Breast epithelium (tissue), 3 donors: Measurements from ENCODE around the gene MGST1.

ENCODE experiments used
- CTCF ChIP-seq, 3 donors: fragments of 450-650 bp; IDR thresholded peaks; one replicate each; pipeline ENCODE4 v1.5.1; 2016 to 2017; ENCODE audit warnings: antibody characterized with exemption in 3 of 3, mild to moderate bottlenecking in 3 of 3, moderate library complexity in 3 of 3
- POLR2A ChIP-seq: fragments of 450-650 bp; IDR thresholded peaks from one replicate; pipeline ENCODE4 v1.6.1; 2016; ENCODE audit warnings: antibody characterized with exemption, mild to moderate bottlenecking, moderate library complexity

- TF ChIP-seq CTCF (IDR thresholded peaks at IDR 0.05) (no peak), POLR2A (no peak)
Observed at GRCh38 chr12:16303939-16304338, 43.5 kb upstream of the MGST1 start.
